SHP77 treated with DMSO at 0.1 percent for 48 hours (cell line): Measurements from ENCODE around the gene SIK2.

Source experiments
- DNase-seq: peaks from one replicate; lab custom pipeline; 2025; lab: John Stamatoyannopoulos, UW

Gene SIK2

DNA sequence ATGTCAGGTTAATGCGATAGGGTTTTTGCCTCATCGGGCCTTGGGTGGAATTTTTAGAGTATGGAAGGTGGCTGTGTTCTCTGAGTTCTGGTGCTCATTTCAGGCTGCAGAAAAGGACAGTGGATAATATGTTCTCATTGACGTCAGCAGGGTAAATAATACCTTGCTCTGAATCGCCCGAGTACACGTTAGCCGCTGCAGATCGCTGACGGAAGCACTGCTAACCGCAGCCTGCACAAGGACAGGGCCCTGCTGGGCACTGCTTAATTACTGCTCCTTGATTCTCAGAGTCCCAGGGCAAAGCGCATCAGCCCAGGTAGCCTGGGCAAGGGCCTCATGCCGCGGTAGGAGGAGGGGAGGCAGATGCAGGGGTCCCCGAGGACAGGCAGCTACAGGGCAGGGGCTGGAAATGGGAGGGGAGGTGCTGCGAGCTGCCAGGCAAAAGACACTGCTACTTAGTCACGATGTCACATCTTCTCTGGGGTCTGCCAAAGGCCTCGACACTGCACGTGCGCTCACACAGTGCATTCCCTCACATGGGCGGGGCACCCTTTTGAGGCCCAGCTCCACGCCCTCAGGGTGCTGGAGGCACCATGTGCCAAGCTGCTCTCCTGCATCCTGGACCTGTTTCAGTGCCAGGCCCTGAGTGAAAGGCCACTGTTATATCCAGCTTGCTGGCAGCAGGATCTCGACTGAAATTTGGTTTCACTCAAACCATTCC, 128.8 kb downstream of the SIK2 start:
- DNase-seq: peak; percentile 94

DNA sequence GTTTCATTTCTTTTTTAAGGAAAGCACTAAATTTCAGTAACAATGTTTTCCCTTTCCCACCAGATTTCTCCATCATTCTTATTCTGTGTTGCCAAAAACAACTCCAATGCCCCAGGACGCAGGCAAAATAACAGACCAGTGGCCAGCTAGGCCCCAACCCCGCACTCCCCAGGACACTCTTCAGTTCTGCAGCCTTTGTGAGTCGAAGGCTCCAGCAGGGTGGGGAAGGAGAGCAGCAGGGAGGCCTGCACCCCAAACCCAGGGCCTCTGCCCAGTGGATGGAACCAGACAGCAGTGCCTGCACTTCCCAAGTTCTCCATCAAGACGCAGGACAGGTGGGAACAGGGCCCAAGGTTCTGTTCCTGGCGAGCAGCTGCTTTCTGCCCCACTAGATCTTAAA, 129.6 kb downstream of the SIK2 start:
- DNase-seq: no peak

DNA sequence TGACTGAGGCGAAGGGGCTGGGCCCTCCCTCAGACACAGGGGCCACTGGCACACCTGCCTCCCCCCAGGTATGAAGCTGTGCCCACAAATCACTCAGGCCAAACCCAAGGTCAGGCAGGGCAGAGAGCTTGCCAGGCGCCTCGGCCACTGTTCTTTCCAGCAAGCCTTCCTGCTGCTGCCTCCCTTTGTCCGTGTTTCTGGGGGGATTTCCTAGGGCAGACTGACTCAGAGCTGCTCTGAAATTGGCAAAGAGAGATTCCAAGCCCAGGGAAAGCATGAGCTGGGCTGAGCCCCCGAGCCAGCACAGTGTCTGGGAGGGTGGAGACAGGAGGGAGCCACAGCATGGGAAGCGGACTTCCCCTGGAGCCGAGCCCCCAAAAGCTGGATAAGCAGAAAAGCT, 130.8 kb downstream of the SIK2 start:
- no peak for DNase-seq

DNA sequence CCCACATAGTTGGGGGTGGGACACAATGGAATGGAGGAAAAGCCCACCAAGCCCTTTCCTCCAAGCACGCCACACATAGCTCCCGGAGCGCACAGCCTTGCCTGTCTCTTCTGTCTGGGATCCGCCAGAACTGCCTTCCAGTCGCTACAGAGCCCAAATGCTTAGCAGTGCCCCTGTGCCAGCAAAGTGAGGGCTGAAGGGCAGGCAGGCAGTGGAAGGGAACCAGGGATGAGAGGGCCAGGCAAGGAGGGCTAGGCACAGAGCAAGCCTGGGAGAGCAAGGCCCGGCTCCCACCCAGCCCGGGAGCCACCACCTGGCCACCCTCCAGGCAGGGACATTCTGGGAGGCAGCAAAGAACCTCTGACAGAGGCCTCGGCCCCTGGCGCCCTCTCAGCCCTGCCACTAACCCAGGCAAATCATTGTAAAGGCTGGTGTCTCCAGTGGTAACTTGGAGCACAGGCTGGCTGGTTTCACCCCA, 131.4 kb downstream of the SIK2 start:
- DNase-seq: no peak

- DNase-seq: no peak
These were observed 132.1 kb downstream of the SIK2 start for GRCh38 chr11:111734101-111734953.

DNA sequence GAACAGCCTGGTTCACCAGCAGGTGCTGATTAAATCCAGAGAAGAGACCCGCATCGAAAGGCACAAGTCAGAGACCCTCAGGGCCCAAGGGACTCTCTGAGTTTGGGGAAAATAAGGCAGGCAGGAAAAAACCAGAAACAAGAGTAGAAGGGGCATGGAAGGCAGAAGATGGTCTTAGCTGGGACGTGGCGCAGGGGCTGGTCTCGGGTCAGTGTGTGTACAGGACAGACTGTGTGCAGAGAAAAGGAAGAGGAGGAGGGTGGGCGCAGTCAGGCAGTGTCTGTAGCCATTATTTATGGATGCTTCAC, 132.7 kb downstream of the SIK2 start:
- no peak for DNase-seq

DNA sequence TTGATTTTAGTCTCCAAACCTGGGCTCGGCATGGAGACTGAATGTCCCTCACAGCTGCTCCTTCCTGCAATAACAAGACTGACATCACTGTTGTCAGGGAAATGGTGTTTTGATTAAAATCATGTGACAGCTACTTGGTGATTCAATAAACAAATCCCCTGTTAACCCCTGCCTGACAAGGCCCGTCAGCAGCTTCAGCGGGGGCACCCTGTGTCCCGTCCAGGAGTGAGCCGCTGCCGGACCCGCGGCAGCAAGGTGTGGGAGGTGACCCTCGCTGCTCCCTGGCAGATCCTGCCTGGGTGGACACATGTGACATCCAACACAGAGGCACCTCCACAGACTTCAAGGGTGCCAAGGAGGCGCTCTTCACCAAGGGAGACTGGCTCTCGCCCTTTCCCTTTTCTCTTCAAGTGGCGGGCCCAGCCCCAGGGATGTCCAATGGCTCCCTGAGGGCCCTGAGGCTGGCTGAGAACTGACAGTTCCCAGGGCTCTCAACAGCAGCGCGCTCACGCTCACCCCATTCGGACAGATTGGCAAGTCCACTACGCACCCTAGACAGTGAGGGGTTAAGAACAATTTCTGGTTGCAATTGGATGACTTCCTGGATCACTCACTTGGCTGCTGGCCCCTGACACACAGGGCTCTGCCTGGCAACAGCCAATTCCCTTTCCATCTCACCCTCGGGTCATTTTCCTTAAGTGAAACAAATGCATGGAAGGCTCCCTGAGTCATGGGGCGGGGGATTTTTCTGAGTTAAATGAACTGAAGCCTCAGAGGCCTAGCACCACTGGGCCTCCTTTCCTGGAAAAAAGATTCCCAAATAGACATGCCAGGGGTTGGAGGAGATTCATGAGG, 133.2 kb downstream of the SIK2 start:
- peak; percentile 85 for DNase-seq

DNA sequence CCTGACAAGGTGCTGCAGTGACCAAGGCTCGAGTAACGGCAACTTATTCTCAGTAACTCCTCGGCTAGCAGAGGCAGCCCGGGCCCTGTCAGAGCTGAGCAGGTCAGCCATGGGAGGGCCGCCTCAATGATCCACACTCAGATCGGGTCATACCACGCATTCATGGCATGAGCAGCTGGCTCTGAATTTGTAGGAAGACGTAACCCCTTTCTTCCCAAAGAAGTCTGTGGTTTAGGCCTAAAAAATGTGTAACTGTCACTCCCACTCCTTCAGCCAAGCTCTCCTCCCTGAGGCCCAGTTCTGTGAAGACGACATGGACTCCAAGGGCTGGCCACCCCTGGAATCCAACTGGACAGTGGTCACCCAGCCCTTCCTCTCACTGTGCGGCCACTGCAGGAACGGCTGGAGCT, 133.9 kb downstream of the SIK2 start:
- no peak for DNase-seq

DNA sequence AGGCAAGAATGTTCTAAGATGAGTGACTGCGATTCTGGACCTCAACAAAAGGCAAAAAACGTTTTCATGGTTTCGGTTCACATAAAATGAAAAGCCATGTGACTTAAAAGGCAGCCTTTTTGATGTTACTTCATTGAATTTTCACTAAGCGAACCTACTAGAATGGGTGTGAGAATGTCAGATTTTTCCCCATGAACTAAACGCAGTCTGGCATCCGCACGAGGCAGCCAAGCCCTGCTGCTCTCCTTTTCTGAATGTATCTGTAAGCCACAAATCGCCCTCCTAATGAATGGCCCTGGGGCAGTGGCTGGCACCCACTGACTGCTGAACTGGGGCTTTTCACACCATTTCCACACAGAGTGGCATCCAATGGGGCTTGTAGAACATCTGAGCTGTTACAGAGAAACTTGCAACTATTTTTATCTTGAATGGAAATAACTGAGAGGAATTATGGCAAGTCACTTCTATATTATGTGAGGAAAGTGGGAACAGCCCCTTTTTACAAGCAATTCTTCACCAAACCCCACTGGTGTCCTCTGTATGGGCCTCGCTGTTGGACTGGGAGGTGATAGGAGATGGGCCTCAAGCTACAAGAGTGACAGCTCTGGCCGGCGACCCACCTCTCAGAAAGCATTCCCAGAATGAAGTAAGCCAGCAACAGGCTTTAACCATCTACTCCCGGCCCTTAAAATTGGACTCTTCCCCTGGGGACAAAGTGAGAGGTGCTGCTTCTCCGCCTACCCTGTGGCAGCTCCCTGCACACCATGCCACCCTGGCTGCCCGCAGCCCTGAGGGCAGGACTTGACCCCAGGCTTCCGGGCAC, 134.6 kb downstream of the SIK2 start:
- no peak for DNase-seq

GRCh38 chr11:111737444-111738210, 135.4 kb downstream of the SIK2 start:
- DNase-seq: no peak

- no peak for DNase-seq
These were observed 137.1 kb downstream of the SIK2 start for GRCh38 chr11:111739299-111739698.

DNA sequence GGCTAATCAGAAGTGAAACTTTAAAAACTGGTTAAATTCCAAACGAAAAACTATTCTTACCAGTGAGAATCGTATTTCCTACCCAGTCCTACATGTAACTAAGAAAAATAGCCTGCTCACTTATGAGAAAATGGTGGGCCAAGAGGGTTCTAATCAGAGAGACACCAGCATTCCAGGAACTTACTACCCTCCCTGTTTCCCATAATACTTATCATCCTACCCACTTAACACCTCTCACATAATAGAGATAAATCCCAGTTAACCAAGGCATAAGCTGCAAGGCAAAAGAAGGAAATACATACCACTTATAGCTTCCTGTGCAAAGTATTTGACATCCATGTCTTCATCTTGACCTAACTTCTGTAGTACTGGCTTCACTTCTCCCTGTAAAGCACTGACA, 139.5 kb downstream of the SIK2 start:
- no peak for DNase-seq

DNA sequence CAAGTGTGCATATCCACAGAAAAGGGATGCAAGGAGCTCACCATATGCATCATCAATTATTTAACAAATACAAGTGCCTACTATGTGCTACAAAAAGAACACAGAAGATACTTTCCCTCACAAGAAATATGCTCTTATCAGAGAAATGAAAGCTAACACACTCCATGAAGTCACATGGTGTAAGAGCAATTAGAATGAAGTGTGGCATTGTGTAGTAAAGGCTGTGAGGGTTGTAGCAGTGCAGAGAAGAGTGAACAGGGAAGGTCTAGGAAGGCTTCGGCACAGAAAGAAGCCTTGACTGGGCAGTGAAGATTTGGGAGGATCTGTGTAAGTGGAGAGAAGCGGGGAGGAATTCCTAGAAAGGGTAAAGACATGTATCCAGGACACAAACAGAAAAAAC, 141.5 kb downstream of the SIK2 start:
- DNase-seq: no peak

GRCh38 chr11:111745719-111746504, 143.7 kb downstream of the SIK2 start:
- DNase-seq: no peak

GRCh38 chr11:111748035-111748804, 146.0 kb downstream of the SIK2 start:
- DNase-seq: no peak

GRCh38 chr11:111749646-111750045, 147.4 kb downstream of the SIK2 start:
- no peak for DNase-seq

DNA sequence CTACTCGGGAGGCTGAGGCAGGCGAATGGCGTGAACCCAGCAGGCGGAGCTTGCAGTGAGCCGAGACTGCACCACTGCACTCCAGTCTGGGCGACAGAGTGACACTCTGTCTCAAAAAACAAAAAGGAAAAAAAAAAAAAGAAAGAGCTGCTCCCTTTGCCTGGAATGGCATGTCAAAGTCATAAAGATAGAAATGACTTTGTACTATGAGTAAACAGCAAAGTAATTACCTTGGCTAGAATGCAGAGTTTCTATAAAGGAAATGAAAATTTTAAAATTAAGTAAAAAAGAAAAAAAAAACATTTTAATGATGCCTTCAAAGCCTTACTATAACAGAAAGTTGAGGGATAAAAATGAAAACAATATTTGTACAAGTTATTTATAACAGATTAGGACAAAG, 153.8 kb downstream of the SIK2 start:
- DNase-seq: no peak

GRCh38 chr11:111759376-111759775, 157.1 kb downstream of the SIK2 start:
- no peak for DNase-seq

- DNase-seq: no peak
These were observed 157.6 kb downstream of the SIK2 start for GRCh38 chr11:111759778-111760407.
